GM21526 (cell line): ENCODE results near the gene ARIH2.
A peak's percentile ranks its signal among the peaks of the same experiment; 100 is the strongest.
"Not testable (repeated sequence)": the region's sequence is repeated elsewhere in the genome, so short reads cannot be mapped to it uniquely, and the experiment has no call there.

Experiments
- ATAC-seq: cut with Tn5 transposase; IDR thresholded peaks from one replicate; pipeline ENCODE4 v1.9.1; 2021; ENCODE audit warnings: moderate library complexity; ENCODE audit not compliant: unreplicated experiment, low FRiP score

Gene ARIH2

DNA sequence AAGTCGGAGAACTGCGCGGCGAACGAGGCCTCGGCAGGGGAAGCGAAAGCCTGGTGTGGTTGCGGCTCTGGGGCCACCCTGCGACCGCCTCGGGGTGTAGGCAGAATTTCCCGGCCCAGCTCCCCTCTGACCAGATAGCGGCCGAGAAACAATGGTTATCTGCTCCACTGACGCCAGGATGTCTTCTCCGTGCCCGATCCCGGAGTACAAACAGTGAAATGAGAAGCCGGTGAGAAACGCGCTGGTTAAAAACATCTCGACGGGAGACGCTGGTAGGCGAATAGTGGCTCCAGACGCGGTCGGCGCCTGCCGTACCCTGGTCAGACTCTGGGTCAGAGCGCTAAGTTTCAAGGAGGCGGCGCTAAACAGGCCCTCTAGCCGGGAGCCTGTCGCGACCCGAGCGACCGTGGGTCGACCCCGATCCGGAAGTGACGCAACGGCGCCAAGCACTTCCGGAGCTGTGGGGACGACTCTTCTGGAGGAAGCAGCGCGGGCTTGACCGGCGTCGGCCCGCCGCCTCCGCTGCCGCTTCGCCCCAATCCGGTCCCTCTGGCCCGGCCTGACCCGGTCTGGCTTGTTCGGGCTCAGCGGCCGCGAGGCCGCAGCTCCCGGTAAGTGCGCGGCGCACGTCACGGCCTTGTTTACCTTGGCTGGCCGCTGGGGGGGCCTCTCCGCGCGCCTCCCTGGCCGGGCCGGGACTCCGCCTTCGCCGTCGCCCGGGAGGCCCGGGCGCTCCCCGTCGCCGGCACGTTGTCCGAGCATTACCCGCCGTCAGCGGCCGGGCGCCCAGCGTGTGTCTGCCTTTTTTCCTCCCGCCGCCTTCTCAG, at the start of gene ARIH2:
Gene ARIH2 (plus strand): TSS at position 455 of the 827 bp plus-strand sequence. CDS start 8,717 bp downstream, outside the sequence.
- peak; percentile 78 for ATAC-seq

DNA sequence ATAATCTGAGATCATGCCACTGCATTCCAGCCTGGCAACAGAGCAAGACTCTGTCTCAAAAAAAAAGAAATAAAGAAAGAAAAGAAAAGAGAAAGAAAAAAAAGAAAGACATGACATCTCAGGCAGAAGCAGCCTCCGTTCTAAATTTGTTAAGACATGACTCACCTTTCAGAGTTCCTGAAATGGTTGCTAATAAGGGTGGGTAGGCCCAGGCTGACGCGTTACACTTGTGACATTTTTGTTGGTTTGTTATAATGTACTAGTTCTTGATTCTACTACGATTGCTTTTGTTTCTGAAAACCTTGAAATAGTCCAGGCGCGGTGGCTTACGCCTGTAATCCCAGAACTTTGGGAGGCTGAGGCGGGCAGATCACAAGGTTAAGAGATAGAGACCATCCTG, 41.0 kb upstream of the ARIH2 start:
- no peak for ATAC-seq

DNA sequence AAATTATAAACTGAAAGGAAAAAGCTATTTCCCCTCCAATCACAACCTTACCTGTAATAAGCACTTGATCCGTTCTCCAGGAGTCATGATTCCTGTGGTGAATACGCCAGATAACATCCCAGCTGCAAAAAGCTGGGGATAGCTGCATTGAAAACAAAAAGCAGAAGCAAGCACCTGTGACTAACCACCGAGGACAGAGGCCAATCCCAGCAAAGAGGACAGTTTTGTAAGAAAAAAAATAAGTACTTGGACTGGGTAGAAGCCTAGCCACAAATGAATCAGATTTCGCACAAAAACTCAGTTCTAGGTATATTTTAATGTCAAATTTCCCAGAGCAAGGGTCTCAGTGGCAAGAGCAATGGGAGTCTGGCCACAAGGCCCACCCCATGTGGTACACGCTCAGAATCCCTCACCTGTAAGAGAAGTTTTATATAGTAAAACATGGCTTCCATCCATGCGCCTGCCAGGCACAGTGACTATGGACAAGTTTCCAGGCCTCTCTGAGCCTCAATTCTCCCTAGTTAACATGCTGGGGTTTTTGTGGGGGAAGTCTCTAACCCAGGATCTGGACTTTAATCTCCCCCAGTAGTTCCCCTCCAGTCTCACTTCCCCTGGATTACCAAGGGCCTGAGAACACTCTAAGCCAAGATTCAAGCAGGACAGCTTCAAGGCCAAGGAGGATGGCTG, 39.2 kb upstream of the ARIH2 start:
- ATAC-seq = no peak

DNA sequence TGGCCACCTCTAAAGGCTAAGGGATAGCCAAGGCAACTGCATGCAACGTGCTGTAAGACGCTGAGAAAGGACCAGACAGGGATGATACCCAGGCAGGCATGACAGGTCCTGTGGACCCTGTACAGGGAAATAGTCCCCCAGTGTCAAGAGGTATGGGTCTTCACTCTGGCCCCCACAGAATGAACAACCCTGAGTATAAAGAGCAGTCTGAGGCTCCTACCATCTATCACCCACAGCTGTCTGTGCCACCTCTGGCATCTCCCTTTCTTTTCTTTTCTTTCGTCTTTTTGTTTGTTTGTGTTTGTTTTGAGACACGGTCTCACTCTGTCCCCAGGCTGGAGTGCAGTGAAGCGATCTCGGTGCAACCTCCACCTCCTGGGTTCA, 38.7 kb upstream of the ARIH2 start:
- ATAC-seq = no peak

DNA sequence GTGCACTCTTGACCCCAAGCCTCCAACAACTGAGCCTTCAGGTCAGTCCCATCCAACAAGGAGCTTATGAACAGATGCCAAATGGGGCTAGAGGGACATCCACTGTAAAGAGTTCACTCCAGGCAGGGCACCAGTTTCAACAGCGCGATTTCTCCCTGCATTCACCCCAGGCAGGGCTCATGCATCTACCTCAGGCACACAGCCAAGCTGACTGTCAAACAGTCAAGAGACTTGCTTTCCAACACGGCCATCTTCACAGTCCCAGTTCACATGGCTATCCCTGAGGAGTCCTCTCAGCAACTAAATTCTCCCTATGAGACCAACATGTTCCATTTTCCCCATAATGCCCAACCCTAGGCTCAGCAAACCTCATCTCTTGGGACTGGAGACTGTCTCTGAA, 37.6 kb upstream of the ARIH2 start:
- ATAC-seq = no peak

DNA sequence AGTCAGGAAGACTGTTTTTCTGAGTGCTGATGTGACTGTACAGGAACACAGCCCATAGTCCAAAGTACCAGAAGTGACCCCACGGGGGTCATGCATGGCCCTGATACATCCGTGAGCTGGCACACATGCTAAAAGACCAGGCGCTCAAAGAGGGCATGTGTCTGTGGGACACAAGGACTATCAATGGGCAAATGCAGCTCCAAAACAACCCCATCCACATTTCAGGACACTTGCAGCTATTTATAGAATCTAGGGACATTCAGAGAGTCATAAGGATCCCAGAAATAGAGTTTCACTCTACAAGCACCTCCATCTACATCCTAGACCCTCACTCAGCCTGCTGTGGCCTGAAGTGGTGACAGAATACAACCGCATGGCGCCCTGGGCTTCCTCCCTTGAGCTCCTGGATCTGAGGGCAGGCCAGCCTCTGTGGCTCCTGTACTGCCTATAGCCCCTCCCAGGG, 37.0 kb upstream of the ARIH2 start:
- no peak for ATAC-seq

DNA sequence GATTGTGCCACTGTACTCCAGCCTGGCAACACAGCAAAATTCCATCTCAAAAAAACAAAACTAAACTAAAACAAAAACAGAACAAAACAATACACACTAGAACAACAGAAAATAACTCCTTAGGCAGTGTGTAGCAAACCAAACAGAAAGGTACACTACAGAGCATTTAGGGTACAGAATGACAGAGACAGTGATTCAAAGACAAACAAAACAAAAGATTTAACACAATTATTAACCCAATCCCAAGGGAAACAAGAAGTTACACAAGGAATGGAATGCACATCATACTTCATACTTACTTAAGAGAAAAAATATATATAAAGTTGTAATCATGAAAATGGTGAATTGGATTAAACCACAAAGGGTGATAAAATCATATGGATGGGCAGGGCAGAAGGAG, 32.9 kb upstream of the ARIH2 start:
- ATAC-seq = no peak

DNA sequence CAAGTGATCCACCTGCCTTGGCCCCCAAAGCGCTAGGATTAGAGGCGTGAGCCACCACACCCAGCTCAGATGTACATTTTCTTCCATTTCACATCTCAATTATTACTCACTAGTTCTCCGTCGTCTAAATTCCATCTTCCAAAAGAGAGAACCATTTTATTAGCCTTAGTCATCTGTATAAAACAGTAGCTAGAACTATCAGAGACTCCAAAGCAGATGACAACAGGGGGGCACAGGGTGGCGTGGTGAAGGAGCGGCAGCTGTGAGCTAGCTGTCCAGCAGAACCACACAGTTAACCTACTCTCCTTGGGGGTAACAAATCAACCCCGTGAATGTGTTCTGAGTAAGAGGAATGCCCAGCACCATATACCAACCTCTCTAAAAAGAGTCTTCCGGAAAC, 27.0 kb upstream of the ARIH2 start:
- ATAC-seq = no peak

DNA sequence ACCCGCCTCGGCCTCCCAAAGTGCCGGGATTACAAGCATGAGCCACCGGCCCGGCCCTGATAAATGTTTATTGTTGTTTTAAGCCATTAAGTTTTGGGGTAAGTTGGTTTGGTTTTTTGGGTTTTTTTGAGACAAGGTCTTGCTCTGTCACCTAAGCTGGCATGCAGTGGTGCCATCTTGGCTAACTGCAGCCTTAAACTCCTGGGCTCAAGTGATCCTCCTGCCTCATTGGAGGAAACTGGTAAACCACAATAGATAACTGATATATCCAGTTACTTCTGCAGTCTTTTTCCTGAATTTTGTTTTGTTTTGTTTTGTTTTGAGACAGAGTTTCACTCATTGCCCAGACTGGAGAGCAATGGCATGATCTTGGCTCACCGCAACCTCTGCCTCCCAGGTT, 24.1 kb upstream of the ARIH2 start:
- no peak for ATAC-seq

DNA sequence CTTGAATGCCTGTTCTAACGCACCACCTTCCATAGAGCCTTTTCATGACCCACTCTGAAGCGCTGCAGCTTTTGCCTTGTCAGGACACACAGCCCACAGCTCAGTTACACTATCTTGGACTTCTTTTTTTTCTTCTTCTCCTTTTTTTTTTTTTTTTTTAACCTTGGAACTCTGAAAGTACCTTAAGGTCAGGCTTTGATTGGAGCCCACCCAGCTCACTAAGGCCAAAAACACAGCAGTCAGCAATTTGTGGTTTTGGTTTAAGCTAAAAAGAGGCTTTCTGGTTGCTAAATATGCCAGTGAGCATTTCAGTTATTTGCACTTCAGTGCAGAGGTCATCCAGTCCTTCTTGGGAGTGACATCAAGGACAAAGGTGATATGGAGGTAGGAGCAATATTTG, 21.7 kb upstream of the ARIH2 start:
- no peak for ATAC-seq

DNA sequence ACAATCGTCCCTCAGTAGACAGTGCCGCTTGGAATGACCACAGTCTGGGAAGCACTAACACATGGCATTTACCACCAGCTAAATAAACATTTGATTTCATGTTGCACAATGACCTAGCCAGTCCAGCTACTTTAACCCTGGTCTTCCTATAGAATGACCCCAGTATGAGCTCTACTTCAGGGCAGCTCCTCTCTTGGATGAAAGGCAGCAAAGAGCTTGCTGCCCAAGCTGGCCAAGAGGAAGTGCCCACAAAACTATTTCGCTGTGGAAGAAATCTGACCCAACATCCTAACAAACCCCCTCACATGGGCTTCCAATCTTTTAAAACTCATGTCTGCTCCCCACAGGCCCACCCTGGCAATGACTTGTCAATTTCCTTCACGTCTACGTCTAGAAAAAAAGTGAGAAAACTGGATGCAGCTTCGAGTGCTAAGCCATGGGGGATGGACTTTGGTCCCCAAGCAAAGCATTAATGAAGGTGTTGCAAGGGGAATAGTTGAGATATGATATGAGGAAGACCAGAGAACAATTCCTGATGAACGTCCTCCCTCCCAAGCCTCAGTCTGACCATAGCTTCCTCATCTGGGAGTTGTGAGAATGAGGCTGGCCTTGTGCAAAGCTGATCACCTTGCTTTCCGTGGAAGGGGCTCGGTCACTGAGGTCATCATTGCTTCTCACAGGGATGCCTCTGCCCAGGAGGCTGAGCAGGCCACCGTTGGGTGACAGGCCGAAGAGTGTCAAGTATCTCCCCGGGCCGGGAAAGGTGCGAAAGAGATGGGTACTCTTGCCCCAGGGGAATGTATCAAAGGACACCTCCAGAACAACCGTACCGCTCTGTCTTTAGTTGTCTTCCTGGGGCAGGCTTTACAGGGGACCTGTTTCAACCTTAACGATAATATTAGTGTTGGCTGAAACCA, 20.9 kb upstream of the ARIH2 start:
- ATAC-seq = no peak

DNA sequence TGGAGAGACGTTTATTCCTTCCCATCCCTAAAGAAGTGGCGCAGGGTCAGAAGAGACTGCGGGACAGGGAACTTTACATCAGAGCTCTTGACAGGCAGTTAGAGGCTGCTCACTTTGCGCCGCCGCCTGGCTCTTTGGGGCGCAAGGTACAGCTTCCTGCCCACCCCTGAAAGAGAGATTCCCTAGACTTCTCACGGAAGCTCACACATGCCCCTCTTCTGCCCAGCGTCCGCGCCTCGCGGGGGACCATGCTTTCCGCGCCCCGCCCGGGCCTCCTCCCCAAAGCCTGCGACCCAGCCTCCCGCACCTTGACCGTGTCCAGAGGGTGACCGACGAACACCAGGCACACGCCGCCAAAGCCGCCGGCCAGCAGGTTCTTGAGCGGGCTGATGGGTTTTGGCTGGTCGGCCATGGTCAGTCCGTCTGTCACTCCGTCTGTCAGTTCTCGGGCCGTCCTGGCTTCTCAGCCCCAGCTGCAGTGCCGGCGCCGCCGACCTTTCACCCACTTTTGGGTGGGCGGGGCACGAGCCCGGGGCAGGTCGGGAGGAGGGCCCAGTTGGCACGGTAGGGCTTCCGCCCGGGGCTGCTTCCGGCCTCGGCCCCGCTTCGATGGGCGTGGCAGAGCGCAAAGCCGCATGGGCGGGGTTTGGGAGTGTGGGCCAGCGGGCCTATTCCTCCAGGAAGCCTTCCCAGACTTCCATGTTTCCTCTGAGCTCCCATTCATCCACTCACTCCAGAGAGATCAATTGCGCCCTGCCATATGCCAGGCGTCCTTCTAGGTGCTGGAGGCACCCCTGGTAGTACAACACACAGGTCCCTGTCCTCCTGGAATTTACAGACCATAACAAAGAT, 20.0 kb upstream of the ARIH2 start, which contains the start of gene SLC25A20:
Gene SLC25A20 (minus strand): TSS at position 500 of the 852 bp plus-strand sequence. CDS start 88 bp downstream, at position 412.
- peak; percentile 81 for ATAC-seq

DNA sequence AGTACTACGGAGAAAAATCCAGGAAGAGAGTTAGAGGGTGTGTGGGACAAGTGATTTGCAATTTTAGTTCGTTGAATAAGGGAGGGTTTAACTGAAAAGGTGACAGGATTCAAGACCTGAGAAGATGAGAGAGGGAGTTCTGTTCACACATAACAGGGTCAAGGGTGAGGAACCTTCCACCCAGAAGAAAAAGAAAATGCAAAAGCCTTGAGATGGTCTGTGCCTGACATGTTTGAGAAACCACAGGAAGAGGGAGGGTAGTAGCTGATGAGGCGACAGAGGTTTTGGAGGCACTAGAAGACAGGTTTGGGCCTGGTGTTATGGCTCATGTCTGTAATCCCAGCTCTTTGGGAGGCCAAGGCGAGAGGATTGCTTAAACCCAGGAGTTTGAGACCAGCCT, 19.4 kb upstream of the ARIH2 start:
- no peak for ATAC-seq

DNA sequence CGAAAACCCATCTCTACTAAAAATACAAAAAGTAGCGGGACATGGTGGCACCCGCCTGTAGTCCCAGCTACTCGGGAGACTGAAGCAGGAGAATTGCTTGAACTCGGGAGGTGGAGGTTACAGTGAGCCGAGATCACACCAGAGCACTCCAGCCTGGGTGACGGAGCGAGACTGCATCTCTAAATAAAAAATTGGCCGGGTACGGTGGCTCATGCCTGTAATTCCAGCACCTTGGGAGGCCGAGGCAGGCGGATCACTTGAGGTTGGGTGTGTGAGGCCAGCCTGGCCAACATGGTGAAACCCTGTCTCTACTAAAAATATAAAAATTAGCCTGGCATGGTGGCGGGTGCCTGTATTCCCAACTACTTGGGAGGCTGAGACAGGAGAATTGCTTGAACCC, 11.6 kb upstream of the ARIH2 start:
- not testable (repeated sequence) for ATAC-seq

DNA sequence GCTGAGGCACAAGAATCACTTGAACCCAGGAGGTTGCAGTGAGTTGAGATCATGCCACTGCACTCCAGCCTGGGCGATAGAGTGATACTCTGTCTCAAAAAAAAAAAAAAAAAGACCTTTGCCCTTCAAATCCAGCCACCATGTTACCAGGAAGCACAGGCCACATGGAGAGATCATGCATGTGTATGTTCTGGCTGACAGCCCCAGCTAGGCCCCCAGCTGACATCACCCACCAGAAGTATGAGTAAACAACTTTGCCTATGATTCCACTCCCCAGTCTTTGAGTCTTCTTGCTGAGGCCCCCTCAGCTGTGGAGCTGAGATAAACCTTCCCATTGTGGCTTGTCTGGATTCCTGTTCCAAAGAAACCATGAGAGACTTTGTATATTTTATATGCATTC, 3.3 kb upstream of the ARIH2 start:
- no peak for ATAC-seq

DNA sequence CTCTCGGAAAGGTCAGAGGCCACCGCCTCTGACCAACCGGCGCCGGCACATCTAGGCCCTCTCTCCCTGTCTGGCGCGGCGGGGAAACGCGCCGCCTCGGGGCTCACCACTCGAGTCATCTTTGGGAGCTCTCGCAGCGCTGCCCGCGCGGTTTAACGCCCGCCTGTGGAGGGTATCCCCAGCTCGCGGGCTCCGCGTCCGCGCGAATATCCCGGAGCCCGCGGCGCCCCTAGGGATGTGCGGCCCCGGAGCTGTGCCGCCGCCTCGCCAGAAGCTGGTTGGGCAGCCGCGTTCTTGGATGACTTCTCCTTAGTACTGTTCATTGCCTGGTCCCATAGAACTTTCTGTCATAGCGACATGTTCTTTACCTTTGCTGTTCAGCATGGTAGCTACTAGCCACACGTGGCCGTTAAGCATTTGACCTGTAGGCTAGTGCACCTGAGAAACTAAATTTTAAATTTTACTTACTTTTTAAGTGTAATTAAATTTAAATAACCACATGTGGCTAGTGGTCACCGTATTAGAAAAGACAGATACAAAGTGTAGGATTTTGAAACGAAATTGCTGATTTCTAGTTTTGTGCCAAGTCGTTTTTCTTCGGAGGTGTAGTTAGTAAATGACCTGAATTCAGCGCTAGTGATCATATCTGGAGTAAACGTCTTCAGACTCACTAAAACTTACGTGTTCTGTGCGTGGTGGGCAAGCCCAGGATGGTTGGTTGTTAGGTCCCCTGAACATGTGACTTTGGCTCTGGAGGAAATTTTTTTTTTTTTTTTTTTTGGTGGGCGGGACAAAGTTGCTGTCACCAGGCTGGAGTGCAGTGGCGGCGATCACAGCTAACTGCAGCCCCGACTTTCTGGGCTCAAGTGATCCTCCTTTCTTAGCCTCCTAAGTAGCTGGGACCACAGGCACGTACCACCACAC, 835 bp downstream of the ARIH2 start:
- ATAC-seq = peak; percentile 9

DNA sequence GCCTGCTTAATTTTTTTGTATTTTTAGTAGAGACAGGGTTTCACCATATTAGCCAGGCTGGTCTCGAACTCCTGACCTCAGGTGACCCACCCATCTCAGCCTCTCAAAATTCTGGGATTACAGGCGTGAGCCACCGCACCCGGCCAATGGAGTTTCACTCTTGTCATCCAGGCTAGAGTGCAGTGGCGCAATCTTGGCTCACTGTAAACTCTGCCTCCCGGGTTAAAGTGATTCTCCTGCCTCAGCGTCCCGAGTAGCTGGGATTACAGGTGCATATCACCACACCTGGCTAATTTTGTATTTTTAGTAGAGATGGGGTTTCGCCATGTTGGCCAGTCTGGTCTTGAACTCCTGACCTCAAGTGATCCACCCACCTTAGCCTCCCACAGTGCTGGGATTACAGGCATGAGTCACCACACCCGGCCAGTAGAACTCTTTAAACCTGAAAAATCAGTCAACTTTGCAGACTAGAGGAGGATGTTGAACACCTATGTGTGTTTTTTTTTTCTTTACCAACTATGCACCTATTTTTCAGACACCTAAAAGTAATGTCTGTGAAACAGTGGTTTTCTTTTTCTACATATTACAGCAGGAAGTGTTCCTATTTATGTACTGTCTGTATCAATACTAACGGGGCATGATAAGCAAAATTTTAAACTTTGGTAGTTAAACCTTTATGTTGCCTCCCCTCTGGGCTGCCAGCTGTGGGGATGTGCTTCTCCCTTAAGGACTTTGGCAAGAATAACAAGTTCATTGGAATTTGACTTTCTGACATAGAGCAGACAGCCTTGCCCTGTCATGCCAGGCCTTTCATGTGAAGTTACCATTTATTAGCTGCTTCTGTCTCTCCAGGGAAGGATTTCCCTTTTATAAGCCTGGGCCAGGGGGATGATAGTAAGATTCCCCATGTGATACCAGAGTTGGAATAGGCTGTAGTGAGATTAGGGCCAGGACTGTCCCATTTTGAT, 8.1 kb downstream of the ARIH2 start:
- no peak for ATAC-seq

DNA sequence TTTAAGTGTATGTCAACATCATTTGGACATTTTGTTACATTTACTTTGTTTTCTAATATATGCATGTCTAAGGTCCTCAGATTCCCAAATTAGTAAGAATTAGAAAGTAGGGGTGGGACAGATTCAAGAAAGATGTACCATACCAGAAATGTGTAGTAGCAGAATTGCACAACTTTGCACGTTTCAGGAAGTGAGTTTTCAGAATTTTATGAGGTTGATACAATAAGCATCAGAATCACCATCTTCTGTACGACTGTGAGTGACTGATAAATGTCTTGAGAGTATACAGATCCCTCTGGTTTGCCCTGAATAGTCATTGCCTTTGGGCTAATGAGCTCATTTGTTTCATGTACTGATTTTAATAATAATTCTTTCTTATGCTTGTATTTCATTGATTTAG, 9.3 kb downstream of the ARIH2 start:
- ATAC-seq = no peak
